Activated T-cell treated with anti-CD3 and anti-CD28 coated beads for 4 hours (primary cell): Measurements from ENCODE around the gene SRGAP3.
A peak's percentile ranks its signal among the peaks of the same experiment; 100 is the strongest.

ENCODE experiments used
- DNase-seq: peaks from one replicate; pipeline ENCODE4 v3.0.0-alpha.2; 2020

The SRGAP3 gene

GRCh38 chr3:9007928-9008327, 241.5 kb downstream of the SRGAP3 start:
- DNase-seq: no peak

DNA sequence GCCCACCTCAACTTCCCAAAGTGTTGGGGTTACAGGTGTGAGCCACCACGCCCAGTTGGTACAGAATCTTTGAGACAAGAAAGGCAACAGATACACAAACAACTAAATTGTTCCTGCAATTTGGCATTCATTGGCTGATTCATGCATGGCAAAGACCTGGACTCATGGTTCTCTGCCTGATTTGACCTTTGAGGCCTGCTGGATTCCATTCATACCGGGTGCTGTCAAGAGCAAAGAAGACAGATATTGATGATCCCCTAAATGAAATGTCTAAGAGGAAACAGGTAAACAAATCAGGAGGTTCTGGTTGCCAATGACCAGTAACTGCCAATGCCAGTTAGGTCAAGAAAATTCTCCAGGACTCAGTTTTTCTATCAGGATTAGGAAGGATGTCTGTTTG, 242.2 kb downstream of the SRGAP3 start:
- DNase-seq: no peak

- no peak for DNase-seq
These were observed 249.4 kb downstream of the SRGAP3 start for GRCh38 chr3:9000041-9000440.

DNA sequence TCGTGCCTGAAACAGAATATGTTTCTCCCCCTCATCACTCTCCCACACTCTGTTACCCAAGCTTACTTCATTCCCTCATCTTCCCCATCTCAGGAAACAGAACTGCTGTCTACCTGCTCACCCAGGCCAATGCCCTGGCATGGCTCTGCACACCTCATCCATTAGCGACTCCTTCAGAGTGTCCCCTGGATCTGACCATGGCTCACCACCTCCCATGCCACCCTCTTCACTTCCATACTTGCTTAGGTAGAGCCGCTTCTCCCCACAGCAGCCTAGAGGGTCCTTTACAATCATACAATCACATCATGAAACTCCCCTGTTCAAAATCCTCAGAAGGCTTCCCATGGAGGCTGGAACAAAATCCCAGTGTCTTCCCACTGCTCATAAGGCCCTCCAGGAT, 252.3 kb downstream of the SRGAP3 start:
- no peak for DNase-seq

- no peak for DNase-seq
These were observed 252.7 kb downstream of the SRGAP3 start for GRCh38 chr3:8996681-8997121.

DNA sequence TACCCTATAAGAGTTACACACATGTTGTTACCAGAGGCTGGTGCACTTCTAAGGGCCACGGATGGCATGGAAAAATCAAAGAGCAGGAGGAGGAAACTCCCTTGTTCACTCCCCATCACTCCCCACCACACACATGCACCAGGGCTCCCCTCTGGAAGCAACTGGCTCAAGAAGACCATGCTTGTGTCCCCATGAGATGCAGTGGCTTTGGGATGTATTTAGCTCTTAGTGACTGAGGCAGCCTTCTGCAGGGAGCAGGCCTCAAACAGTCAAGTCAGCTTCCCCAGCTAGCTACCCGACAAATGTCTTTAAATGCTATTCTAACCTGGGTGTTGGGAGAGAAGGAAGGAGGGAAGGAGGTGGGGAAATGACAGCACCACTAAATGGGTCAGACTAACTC, 253.2 kb downstream of the SRGAP3 start:
- no peak for DNase-seq

DNA sequence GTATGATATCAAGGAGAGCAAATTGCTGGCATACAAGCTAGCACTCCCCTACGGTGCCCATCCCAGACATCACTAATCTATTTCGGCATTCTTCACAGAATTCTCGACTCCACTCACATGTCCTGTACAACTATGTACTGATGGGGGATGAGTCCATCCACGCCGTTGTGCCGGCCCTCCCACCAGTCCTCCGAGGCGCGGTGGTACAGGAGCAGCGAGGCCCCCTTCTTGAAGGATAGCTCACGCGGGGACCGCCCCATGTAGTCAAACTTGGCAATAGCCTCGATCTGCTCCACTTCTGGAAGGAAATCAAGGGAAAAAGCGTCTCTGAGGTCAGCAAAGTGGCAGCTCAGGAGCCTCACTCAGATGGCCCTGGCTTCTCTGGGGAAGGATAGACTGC, 255.2 kb downstream of the SRGAP3 start:
- DNase-seq: no peak

DNA sequence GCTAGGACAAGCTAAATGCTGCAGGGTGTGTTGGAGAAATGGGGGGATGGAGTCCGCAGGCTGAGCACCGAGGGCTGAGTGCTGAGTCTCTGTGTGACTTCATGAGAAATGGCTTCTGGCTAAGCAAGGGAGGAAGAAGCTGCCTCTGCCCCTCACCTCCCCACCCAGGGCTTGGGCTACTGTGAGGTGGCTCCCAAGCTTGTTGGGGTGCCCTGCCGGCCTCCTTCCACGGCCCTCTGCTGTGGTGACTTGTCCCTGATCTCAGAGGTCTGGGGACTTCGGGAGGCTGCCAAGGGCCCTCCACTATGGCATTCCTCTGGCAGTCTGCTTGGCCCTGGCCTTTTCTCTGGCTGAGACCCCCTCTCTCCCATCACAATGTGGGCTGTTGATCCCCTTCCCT, 256.1 kb downstream of the SRGAP3 start:
- DNase-seq: no peak

GRCh38 chr3:8992854-8993253, 256.6 kb downstream of the SRGAP3 start:
- DNase-seq: no peak

DNA sequence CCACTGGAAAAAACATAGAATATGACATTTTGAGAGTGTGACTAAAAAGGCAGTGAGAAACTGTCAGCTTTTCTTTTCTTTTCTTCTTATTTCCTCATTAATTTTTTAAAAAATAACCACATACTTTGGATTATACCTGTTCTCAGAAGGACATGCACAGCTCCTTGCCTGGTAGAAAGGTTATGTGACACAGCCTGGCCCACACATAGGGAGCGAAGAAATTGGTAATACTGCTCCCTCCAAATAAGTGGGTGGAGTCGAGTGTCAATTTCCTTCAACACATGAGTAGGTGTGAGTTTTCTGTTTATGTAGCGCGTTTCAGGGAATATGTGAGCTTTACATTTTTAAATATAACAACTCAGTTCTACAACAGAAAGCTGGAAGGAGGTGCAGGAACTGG, 257.2 kb downstream of the SRGAP3 start:
- DNase-seq: no peak

- no peak for DNase-seq
These were observed 258.9 kb downstream of the SRGAP3 start for GRCh38 chr3:8990266-8991215.

DNA sequence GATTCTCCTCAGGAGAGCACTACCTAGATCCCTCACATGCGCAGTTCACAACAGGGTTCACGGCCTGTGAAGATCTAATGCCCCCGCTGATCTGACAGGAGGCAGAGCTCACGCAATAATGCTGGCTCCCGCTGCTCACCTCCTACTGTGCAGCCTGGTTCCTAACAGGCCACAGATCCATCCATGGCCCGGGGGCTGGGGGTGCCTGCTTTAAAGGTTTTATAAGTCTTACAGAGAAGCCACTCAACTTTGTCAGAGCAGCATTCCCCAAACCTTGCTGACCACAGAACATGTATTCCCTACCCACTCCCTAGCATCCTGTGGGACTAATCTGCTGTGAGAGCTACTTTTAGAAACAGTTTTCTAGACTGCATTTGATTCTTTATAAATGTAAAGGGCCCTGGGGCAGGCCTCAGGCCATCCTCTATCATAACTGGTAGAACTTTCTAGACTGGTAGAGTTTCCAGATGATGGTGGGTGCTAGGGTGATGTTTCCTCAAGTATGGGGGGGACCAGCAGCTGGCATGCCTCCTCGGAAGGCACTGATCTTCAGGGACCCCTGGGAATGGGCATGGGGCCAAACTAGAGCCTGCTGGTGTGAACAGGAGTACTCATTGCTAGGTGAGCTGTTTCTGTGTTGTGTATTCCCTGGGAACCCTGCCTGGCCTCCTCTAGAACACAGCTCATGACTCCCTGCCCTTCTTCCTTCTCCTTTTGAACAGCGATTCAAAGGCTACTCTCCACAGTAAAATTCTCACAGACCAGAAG, 260.5 kb downstream of the SRGAP3 start:
- no peak for DNase-seq

- no peak for DNase-seq
These were observed 261.1 kb downstream of the SRGAP3 start for GRCh38 chr3:8988384-8988655.

DNA sequence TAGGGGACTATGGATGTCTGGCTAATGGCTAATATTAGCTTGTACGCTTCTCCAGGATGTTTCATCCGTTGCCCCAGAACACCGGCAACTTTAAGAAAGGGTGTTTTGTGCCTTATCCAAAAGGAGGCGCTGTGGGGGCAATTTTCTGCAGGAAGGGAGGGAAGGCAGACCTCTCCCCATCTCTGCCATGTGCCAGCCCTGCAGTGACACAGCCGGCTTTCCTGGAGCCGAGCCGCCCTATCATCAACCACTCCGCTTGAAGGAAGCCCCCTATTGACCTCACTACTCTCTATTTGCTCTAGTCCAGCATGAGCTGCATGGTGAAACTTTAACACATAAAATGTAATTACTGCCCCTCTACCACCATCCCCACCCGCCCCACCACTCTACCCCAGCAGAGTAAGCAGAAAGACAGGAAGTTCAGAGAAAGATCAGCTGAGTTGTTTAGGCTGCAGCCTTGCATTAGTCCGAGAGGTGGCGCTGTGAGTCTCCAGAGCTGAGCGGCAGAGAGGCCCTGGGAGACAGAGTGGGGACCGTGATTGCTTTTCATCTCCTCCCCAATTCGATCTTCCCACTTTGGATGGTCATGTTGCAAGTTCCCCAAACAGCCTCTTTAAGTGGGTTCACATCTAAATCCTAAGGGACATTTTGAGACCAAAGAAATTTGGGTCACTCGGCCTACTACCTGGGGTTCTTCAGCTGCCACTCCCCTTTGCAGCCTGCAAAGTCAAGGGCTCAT, 261.6 kb downstream of the SRGAP3 start:
- peak; percentile 34 for DNase-seq

DNA sequence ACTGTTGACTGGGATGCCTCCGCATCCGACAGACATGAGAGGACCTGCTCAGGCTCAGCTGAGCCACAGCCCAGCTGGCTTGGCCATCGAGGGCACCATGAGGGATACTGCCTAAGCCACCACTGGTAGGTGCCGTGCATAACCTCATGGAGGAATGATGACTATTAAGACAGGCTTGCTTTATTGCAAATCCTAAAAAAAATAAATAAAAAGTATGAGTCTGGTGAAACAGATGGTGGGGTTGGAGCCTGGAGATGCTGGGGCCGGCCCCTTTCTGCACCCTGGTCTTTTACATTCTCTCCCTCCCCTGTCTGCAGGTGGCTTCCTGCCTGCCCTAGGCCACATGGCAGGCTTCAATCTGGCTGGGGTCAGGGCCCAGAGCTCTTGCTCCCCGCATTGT, 262.2 kb downstream of the SRGAP3 start:
- no peak for DNase-seq

DNA sequence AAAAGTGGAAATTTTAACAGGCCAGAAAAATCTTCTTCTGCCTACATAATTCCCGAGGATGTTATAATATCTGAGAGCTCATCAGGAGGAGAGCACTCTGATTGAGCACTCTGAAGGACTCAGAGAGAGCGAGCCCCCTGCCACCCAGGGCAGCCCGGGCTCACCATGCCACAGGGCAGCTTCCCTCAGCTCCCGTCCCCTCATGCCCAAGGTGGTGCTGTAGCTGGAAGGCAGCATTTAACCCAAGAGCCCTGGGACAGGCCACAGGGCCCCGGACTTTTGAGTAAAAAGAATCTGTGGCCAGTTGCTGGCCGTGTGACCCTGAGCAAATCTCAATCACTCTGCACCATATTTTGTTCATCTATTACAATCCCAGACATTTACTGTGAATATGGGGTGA, 262.7 kb downstream of the SRGAP3 start:
- DNase-seq: no peak

DNA sequence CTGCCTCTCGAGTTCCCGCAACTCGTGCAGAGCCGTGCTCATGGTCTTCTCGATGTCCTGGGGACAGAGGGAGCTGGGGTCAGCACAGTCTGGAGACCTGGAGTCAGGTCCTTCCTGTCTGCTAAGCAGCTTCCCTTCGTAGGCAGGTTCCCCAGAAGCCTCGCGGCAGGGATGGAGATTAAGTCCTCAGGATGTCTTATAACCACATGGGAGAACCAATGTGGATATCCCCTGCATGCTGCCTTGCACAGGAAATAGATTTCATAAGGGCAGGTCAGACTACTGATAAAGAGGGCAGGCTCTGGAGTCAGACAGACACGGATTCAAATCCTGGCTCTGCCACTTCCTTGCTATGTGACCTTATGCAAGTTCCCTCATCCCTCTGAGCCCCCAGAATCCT, 263.6 kb downstream of the SRGAP3 start:
- no peak for DNase-seq

DNA sequence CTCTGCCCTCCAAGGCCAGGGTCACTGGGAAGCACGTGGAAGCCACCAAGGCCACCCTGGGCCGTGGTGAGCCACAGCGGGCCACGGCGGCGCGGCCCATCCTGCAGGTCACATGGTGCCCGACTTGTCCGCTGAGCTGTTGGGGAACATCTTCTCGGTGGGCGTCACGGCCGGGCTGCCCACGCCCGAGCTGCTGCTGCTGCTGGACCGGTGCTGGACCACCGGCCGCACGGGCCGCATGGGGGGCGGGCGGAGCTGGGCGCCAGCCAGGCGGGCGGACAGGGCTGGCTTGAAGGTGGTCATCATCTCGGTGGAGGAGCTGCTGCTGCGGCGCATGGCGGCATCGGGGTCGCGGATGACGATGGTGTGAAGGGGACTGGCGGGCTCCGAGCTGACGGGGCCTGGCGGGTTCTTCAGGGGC, 264.0 kb downstream of the SRGAP3 start:
- DNase-seq: no peak

- DNase-seq: no peak
These were observed 264.9 kb downstream of the SRGAP3 start for GRCh38 chr3:8984526-8984925.

GRCh38 chr3:8984081-8984480, 265.4 kb downstream of the SRGAP3 start:
- no peak for DNase-seq

- no peak for DNase-seq
These were observed 265.9 kb downstream of the SRGAP3 start for GRCh38 chr3:8983591-8983990.

GRCh38 chr3:8983026-8983425, 266.4 kb downstream of the SRGAP3 start:
- no peak for DNase-seq

- DNase-seq: no peak
These were observed 266.9 kb downstream of the SRGAP3 start for GRCh38 chr3:8982509-8982908.

DNA sequence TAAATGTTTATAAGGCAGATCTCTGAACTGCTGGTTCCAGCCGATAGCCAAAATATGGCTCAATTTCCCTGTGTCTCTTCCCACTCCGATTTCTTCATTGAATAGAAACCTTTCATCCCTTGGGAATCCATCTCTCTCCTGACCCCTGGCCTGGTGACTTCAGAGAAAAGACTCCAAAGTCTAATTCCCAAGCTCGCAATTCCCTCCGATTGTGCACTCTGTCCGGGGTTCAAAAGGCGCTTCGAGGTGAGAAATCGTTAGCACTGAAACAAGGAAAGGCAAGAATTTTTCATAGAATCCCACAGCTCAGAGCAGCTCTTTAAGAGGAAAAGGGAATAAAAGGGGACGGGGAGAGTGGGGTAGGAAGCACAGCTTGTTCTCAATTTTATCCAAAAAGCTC, 267.7 kb downstream of the SRGAP3 start:
- no peak for DNase-seq
